ENCODE measurements around the gene TYW3.

DNA sequence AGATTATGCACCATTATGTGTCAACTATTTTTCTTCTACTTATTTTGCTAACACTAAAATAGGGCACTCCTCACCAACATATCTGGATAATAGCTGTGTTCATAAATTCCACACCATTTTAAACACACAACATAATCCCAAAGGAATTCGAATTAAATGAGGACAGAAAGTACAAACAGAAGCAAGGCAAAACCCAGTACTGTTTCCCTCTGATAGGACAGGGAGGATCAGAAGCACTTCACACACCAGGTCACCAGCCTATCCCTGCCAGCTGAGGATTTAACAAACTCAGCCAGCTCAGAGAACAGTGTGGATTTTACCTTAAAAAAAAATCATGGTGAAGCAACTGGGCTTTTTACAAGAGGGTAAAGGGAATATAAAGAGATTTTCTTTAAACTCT lies 20.1 kb upstream of the TYW3 start:
- TF ChIP-seq, protein P1, sequence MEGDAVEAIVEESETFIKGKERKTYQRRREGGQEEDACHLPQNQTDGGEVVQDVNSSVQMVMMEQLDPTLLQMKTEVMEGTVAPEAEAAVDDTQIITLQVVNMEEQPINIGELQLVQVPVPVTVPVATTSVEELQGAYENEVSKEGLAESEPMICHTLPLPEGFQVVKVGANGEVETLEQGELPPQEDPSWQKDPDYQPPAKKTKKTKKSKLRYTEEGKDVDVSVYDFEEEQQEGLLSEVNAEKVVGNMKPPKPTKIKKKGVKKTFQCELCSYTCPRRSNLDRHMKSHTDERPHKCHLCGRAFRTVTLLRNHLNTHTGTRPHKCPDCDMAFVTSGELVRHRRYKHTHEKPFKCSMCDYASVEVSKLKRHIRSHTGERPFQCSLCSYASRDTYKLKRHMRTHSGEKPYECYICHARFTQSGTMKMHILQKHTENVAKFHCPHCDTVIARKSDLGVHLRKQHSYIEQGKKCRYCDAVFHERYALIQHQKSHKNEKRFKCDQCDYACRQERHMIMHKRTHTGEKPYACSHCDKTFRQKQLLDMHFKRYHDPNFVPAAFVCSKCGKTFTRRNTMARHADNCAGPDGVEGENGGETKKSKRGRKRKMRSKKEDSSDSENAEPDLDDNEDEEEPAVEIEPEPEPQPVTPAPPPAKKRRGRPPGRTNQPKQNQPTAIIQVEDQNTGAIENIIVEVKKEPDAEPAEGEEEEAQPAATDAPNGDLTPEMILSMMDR (IDR thresholded peaks at IDR 0.05; ENCODE audit: low read depth, low read length) = no peak
- TF ChIP-seq, protein P2, sequence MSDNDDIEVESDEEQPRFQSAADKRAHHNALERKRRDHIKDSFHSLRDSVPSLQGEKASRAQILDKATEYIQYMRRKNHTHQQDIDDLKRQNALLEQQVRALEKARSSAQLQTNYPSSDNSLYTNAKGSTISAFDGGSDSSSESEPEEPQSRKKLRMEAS (IDR thresholded peaks at IDR 0.05; ENCODE audit: low read depth, low read length) = no peak
- TF ChIP-seq POLR2A (IDR thresholded peaks at IDR 0.05; ENCODE audit: extremely low read depth, insufficient read length) = no peak
